Measurements from ENCODE around the gene SHLD2.
"Not testable (repeated sequence)": the region's sequence is repeated elsewhere in the genome, so short reads cannot be mapped to it uniquely, and the experiment has no call there.

Gene SHLD2, protein sequence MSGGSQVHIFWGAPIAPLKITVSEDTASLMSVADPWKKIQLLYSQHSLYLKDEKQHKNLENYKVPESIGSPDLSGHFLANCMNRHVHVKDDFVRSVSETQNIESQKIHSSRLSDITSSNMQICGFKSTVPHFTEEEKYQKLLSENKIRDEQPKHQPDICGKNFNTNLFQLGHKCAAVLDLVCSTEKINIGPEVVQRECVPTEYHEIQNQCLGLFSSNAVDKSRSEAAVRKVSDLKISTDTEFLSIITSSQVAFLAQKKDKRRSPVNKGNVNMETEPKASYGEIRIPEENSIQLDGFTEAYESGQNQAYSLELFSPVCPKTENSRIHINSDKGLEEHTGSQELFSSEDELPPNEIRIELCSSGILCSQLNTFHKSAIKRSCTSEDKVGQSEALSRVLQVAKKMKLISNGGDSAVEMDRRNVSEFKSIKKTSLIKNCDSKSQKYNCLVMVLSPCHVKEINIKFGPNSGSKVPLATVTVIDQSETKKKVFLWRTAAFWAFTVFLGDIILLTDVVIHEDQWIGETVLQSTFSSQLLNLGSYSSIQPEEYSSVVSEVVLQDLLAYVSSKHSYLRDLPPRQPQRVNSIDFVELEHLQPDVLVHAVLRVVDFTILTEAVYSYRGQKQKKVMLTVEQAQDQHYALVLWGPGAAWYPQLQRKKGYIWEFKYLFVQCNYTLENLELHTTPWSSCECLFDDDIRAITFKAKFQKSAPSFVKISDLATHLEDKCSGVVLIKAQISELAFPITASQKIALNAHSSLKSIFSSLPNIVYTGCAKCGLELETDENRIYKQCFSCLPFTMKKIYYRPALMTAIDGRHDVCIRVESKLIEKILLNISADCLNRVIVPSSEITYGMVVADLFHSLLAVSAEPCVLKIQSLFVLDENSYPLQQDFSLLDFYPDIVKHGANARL

DNA sequence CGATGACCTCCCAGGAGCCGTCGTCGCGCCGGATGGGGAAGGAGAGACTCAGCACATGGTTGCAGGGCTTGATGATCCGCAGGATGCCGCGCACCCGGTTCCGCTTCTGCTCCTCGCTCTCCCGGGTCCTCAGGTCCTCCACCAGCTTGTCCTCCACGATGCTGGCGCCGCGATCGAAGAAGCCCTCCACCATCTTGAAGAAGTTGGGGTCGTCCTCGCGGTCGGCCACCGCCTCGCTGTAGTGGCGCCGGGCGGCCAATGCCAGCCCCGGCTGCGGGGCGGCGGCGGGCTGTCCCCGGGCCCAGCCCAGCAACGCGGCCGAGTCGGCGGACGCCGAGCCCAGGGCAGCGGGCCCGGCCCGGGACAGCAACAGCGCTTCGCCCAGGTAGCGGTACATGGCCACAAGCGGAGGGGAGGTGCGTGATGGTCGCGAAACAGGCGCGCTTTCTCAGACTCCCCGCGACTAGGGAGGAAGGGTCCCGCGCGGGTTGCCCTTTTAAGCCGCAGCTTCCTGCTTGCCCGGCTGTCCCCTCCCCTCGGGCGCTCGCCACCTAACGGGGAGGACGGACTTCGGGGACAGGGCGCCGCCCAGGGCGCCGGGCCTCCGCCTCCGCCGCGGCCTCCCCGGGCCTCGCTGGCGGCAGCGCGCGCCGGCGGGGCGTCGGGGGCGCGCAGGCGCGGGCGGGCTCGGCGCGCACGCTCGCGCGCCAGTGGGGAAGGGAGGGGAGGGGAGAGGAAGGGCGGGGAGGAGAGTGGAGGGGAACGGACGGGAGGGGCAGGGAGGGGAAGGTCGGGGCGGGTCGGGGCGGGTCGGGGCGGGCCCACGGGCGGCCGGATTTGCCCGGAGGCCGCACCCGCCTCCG is at the start of gene SHLD2, which contains the start of gene GLUD1:
TSS of gene SHLD2 (plus strand) at position 834 of the 863 bp plus-strand sequence. CDS start 56,149 bp downstream, outside the sequence.
TSS of gene GLUD1 (minus strand) at position 471 of the 863 bp plus-strand sequence. CDS start at position 397, 74 bp downstream.
- peak; percentile 95 for DNase-seq

DNA sequence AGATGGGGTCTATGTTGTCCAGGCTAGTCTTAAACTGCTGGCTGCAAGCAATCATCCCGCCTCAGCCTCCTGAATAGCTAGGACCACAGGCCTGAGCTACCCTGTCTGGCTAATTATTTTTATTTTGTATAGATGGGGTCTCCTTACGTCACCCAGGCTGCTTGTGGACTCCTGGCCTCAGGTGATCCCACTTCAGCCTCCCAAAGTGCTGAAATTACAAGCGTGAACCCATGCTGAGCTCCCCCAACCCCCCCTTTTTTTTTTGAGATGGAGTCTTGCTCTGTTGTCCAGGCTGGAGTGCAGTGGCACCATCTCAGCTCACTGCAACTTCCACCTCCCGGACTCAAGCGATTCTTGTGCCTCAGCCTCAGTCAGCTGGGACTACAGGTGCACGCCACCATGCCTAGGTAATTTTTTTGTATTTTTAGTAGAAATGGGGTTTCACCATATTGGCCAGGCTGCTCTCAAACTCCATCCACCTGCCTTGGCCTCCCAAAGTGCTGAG is 49.5 kb upstream of the SHLD2 start:
- DNase-seq, result no peak

DNA sequence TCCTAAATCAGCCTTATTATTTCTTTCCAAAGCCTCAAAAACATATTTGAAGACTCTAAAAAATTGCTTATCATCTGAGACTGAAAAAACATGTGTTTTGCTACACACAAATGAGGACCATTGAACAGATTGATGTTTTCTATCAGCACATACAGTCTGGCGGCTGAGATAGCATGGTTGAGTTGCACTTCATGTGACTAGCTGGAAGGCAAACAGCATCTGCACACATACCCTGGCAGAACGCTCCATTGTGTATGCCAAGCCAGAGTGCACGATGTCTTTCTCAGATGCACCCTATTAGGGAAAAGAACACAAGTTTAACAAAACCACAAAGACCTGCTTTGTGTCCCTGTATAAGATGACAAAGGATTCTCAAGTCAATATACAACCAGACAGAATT is 41.9 kb upstream of the SHLD2 start:
- DNase-seq, result no peak

DNA sequence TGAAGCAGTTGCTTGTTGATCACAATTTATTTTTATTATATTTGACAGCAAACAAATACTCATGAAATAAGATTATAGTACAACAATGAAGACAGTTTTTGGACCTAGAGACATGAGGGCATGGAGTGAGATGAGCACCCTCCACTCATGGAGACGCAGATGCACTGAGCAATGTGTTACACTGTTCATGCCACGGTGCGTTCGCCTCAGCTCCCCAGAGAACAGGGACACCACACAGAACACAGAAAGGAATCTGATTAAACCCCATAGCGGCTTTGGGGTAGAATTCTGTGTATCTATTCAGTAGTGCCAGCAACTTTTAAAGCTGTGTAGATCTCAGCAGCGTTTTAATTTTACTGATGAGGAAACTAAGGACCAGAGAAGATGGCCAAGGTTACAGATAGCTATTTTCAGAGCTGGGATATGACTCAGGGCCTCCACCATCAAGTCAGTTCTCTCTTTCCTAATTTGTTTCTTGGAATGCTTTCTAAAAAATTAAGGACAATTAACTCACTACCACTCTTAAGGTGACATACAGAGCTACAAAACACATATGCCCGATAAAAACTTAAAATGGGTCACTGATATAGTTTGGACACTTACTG is 41.3 kb upstream of the SHLD2 start:
- no peak for DNase-seq

DNA sequence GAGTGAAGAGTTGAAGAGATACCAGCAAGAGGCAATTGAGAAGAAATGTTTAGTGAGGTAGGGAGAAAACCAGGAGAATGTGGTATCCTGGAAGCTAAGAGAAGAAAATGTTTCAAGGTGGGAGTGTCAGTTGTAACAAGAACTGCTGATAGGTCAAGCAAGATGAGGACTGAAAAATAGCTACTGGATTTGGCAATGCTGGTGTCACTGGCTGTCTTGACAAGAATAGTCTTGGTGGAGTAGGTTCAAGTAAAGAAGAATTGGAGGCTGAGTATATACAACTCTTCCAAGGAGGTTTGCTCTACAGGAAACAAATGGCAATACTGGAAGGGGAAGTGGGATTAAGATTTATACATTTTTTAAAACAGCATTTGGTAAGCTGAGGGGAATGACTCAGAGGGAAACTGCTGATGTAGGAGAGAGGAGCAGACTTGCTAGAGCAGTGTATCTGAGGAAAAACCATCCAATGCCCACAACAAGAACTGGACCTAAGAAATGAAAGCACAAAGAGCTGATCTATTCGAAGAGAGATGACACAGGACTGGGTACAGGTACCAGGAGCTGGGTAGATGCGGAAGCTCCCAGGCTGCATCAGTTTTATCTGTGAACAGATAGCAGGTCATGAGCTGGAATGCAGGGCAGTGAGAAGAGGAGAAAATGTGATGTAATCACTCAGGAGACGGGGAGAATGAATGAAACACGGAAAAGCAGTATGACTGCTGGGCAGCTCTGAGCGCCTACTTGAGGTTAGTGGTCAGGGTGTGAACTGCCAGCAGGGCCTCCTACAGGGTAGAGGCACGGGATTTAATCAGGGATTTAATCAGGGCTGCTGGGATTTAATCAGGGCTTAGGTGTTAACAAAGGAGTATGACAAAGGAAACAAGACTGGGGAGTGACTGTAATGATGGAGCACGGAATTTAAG is 40.4 kb upstream of the SHLD2 start:
- no peak for DNase-seq

DNA sequence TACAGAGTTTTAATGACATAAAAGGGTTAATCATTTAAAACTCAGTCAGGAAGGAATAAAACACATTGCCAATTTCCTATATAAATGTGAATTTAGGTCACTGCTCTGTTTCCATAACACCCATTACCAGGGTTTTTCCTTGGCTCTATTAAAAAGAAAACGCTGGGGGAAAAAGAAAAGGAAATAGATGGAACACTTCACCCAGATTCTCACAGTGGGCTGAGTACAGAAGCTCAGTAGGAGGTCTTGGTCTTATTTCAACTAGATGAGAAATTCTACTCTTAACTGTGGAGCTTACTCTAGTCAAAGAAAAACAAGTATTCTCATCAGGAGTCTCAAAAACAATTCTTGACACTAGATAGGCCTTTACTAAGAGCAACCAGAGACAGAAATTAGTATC is 36.8 kb upstream of the SHLD2 start:
- DNase-seq, result no peak

DNA sequence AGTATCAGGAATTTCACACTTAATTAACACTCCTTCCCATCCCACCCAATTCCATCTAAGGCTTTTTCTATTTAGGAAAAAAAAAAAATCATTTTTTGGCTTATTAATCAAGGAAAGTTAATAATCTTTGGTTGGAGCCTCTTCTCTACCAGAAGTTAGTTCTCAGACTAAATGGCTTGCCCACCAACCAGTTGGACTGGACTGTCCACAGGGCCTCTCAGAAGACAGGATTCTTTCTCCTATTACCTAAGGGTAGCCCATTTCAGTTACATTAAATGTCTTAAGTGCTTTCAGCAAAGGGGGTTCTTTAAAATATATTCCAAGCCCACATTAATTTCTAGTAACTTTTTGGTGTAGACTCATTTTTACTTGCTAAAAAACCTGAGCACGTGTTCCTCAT is 35.6 kb upstream of the SHLD2 start:
- DNase-seq, result no peak

DNA sequence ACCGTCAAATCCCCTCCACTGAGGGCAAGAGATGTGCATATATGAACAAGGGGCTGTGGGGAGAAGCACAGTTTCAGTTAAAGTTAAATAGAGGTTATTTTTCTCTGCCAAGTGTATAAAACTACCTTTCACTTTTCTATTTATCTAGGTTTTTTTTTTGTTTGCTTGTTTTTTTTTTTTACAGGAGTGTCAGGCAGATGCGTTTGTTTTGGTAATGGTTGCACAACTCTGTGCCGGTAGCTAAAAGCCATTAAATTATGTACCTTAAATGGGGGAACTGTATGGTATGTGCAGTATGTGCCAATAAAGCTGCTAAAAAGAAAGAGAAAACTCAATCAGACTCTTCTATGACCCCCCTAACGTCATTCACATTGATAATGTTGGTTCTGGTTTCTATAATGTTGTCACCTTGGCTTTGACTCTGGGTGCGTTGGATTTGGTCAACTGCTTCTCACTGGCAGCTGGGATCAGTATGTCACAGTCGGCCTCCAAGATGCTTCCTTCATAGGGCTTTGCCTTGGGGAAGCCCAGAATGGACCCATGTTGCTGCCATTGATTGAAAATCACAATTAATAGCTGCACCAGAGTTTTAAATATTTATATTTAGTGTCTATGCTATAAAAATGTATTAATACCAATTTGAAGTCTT is 34.6 kb upstream of the SHLD2 start:
- no peak for DNase-seq

DNA sequence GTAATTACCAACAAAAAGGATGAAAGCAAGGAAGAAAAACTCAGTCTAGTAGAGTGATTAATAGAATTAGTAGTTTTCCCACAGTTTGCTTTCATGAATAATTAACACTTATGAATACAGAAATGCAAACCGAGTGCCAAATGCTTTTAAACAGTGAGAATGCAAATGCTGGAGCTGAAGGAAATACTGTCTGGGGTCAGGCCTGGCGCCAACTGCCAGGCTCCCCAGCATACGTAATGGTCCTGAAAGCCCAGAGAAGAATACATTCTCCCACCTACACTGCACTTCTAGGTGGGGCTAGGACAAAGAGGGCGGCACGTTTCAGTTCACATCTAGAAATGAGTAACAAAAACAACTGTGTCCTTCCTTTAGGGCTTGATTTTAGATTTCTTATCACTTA is 30.4 kb upstream of the SHLD2 start:
- DNase-seq, result no peak

DNA sequence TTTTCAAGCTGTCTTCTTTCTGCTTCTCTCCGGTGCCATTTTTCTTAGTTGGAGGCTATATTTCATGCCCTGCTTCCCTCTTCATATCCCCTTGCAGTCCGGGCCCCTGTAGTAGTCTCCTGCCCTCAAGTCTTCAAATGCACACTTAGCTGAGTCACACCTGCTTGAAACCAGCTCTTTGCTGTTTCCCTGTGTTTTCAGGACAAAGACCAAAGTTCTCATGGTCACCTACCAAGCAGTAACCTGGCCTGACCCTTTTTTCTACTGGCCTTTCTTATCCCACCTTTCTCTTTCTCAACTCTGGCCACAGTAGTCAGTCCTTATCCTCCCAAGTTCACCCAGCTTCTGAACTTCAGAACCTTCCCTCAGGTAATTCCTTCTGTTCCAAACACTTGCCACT is 28.8 kb upstream of the SHLD2 start:
- no peak for DNase-seq

DNA sequence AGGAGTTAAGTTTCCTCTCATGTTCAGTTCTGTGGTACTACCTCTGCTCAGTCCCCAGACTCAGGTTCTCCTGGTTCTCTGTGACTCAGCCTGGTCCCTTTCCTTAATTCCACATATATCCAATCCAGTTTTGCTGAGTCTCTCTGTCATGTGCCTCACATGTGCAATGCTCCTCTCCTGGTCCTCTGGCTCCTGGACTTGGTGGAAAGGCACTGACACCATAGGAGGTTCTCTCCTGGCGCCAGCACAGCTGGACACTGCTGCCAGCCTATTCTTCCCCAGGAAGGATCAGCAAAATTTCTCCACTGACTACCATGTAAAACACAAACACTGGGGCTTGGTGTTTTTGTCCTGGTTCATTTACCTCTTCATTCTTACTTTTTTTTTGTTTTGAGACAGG is 28.1 kb upstream of the SHLD2 start:
- no peak for DNase-seq

DNA sequence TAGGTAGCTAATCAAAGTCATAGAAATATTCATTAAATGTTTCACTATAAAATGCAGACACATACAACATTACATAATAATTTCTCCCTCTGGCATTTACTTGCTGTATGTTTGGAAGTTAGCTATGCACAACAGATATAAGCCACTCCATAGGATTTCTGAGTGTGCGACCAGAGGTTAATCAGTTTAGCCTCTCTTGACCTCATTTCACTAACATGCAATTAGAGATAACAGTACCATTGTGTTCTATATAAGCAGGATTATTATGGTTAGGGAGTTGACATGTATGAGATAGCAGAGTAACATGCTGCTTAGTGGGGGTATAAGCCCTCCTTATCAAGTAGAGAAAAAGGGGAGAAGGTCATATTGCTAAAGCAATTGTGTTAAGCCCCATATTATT is 26.7 kb upstream of the SHLD2 start:
- no peak for DNase-seq

DNA sequence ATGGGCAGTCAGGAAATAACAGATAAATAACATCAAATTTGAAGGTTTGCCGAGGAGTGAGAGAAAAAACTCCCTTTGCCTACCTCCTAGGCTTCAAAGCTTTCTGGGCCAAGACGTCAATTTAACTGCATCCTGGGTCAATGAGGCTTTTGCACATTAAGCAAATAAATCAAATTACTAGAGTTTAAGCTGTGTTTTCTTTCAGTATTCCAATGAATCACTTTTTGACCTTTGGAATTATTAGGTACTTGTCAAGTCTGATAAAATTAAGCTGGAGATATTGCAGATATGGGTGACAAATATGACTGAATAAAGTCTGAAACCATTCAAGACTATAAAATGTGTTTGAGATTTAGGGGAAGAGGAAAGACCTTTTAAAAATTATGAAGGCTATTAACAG is 22.6 kb upstream of the SHLD2 start:
- no peak for DNase-seq

DNA sequence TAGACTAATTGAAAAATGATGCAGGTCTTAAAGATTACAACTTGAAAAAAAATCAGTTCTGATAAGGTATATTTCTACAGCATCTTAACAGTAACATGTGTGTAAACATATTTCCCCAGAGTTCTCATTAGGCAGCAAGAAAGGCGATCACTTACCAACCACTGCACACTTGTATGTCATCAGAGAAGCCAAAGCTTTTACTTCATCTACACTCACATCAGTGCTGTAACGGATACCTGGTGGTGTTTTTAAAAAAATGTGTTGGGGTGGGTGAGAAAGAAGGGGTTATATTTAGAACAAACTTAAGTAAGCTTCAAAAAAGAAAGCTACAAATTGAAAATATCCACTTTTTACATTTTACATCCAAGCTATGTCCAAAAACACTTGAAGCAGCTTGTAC is 18.6 kb upstream of the SHLD2 start:
- not testable (repeated sequence) for DNase-seq

DNA sequence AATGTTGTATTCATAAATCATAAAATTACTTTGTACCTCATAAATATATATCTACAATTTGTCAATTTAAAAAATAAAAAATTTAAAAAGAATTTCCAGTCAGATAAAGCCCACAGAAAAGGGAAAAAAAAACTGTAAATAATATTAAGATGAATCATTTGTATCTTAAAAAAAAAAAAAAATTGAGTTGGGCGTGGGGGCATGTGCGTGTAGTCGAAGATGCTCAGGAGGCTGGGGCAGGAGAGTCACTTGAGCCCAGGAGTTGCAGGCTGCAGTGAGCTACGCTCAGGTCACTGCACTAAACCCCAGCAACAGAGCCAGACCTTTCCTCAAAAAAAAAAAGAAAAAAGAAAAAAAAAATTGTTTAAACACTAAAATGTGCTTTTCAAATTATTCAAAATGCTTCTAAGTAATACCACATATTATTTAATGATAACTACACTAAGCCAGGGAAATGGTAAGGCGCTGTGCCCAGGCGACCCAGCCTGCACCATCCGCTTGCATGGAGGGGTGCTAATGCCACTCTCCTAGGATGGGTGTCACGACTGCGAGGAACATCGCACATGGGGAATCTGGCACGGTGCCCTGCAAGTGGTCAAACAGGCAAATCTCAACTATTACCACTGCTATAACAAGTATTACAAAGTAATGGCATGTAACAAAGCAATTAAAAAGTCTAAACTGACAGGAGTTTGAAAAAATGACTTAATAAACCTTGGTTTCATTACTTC is 15.7 kb upstream of the SHLD2 start:
- no peak for DNase-seq

DNA sequence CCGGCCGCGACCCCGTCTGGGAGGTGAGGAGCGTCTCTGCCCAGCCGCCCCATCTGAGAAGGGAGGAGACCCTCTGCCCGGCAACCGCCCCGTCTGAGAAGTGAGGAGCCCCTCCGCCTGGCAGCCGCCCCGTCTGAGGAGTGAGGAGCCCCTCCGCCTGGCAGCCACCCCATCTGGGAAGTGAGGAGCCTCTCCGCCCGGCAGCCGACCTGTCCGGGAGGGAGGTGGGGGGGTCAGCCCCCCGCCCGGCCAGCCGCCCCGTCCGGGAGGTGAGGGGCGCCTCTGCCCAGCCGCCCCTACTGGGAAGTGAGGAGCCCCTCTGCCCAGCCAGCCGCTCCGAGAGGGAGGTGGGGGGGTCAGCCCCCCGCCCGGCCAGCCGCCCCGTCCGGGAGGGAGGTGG is 14.4 kb upstream of the SHLD2 start:
- not testable (repeated sequence) for DNase-seq

DNA sequence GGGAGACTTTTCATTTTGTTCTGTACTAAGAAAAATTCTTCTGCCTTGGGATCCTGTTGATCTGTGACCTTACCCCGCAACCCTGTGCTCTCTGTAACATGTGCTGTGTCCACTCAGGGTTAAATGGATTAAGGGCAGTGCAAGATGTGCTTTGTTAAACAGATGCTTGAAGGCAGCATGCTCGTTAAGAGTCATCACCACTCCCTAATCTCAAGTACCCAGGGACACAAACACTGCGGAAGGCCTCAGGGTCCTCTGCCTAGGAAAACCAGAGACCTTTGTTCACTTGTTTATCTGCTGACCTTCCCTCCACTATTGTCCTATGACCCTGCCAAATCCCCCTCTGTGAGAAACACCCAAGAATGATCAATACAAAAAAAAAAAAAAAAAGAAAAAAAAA is 13.4 kb upstream of the SHLD2 start:
- DNase-seq, result not testable (repeated sequence)

DNA sequence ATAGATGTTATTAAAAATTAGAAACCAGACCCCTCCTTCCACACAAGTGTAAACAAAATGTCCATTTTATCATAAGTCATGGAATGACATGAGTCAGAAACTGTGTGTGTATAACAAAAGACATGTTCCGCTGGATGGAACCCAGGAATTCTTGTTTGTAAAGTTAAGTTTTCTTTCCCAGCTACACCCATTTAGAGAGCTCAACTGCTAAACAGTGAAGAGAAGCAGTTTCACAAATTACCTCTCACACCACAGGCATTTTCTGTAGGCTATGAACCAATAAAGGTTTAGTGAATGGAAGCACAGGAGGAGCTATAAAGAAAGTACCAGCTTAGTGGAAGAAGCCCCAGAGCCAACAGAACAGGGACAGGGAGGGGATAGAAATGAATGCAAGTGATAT is 12.8 kb upstream of the SHLD2 start:
- not testable (repeated sequence) for DNase-seq

DNA sequence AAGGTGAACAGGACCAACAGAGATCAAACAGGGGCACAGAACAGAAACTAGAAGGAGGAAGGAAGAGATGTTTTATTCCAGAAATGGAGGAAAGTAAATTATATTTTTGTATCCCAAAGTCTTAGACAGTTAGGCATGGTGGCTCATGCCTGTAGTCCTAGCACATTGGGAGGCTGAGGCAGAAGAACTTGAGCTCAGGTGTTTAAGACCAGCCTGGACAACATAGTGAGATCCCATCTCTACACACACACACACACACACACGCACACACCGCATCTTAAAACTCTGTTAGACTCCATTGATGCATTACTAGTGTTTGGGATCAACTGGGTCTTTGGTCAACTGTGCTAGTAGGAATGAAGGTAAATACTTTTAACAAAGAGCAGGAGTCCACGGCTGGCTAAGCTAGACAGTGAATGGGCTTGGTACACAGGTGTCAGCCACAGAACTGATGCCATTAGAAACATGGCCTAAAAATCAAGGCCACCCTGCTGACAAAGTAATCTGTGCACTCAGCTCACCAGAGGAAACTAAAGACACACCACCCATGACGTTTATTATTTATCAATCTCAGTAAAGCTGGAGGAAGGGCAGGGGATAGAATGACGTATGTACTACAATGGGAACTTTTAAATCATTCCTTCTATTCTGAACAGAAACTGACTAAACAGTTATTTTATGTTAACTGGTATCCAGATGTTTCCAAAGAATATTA is 11.3 kb upstream of the SHLD2 start:
- DNase-seq, result peak; percentile 62

Data from NCI-H146 (cell line).